ENCODE data around the gene RNF186.

GRCh38 chr1:19776287-19776686 lies 38.8 kb downstream of the RNF186 start:
- TF ChIP-seq CTCF (conservative IDR thresholded peaks at IDR 0.05) (no peak), ZFX (IDR thresholded peaks at IDR 0.05) (no peak)
